ENCODE data around the gene TSPAN18.

DNA sequence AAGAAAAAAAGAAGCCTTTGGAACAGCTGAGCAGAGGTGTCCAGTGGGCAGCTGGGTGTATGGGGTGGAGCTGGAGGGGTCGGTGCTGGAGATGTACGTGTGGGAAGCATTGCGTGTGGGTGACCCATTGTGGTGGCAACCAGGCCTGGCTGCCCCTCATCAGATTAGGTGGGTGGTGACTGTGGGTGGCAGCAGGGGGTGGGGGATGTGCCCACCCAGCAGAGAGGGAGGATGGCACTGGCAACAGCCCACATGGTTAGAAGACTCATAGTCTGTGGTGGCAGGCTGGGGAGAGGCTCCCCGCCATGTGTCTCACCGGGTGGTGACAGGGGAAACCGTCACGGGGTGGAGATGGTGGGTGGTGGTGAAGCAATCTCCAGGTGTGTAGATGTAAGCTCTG lies 196.4 kb downstream of the TSPAN18 start:
- TF ChIP-seq POLR2AphosphoS5 (IDR thresholded peaks at IDR 0.05), result no peak
- TF ChIP-seq, protein P1, sequence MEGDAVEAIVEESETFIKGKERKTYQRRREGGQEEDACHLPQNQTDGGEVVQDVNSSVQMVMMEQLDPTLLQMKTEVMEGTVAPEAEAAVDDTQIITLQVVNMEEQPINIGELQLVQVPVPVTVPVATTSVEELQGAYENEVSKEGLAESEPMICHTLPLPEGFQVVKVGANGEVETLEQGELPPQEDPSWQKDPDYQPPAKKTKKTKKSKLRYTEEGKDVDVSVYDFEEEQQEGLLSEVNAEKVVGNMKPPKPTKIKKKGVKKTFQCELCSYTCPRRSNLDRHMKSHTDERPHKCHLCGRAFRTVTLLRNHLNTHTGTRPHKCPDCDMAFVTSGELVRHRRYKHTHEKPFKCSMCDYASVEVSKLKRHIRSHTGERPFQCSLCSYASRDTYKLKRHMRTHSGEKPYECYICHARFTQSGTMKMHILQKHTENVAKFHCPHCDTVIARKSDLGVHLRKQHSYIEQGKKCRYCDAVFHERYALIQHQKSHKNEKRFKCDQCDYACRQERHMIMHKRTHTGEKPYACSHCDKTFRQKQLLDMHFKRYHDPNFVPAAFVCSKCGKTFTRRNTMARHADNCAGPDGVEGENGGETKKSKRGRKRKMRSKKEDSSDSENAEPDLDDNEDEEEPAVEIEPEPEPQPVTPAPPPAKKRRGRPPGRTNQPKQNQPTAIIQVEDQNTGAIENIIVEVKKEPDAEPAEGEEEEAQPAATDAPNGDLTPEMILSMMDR (IDR thresholded peaks at IDR 0.05), result no peak
- no peak for TF ChIP-seq POLR2A (IDR thresholded peaks at IDR 0.05; ENCODE audit: low read depth)
